Measurements from ENCODE around the gene TBC1D8B.
A peak's percentile ranks its signal among the peaks of the same experiment; 100 is the strongest.
"Not testable (repeated sequence)": the region's sequence is repeated elsewhere in the genome, so short reads cannot be mapped to it uniquely, and the experiment has no call there.

TBC1D8B gene

GRCh38 chrX:106802388-106803275 is at the start of gene TBC1D8B:
TSS of gene TBC1D8B (plus strand) at chrX:106802673. CDS start at chrX:106802854, 181 bp downstream.
- peak in 1 of 2 donors; percentile 3 for DNase-seq

- DNase-seq: not testable (repeated sequence)
Measured at GRCh38 chrX:106769288-106769687, 33.2 kb upstream of the TBC1D8B start.

- no peak for DNase-seq
Measured at GRCh38 chrX:106774981-106775380, 27.5 kb upstream of the TBC1D8B start.

- no peak for DNase-seq
Measured at GRCh38 chrX:106780264-106780663, 22.2 kb upstream of the TBC1D8B start.

DNA sequence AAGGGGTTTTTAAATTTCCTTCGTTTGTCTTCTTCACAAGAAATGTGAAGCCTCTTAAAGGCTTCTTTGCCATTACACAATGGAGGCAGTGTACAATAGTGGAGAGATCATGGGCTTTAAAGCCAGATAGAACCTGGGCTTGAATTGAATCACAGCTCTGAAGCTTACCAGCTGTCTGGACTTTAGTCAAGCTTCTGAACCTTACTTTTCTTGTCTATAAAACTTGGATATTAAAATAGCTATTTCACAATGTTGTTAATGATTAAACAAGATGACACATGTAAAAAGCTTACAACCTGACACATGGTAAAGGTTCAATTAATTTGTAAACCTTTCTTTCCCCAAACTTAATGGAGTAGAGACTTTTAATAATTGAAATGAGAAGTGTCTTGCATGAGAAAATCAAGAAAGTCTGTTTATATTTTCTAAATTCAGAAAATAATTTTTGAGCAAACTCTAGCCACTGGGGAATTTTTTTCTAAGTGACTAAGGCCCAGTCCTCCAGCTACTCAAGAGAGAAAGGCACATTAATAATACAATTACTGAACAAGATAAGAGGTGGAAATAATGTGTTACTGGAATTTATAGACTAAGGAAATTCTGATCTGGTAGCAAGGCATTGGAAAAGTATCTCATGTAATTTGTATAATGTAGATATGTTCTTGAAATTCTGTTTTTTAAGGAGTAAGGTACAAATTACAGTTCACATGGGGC is 21.7 kb upstream of the TBC1D8B start:
- DNase-seq: no peak

DNA sequence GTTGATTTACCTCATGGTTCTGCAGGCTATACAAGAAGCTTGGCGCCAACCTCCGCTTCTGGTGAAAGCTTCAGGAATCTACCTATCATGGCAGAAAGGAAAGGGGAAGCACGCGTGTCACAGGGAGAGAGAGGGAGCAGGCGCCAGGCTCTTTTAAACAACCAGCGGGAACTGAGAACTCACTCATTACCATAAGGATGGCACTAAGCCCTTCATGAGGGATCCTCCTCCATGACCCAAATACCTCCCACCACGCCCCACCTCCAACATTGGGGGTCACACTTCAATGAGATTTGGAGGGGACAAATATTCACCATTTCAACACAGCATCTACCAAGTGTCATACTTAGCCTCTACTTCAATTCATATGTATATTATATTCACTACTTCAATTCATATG is 18.8 kb upstream of the TBC1D8B start:
- DNase-seq: no peak

DNA sequence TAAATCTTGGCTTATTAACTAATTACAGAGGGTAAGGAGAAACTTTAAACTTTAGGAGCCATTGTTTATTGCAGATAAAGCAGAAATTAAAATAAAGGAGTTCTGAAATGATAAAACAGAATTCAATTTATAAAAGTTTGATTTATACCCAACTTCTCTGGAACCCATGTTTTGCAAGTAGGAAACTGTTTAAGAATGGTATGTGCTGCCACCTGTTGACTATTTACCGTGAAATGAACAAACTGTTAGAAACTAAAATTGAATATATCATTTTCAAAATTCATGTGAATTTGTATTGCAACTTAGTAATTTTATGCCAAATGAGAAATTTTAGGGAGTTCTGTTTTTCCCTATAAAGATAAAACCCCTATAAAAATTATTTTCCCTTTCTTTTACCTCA is 11.0 kb upstream of the TBC1D8B start:
- DNase-seq: no peak

- no peak for DNase-seq
Measured at GRCh38 chrX:106802063-106802387, 448 bp upstream of the TBC1D8B start.

DNA sequence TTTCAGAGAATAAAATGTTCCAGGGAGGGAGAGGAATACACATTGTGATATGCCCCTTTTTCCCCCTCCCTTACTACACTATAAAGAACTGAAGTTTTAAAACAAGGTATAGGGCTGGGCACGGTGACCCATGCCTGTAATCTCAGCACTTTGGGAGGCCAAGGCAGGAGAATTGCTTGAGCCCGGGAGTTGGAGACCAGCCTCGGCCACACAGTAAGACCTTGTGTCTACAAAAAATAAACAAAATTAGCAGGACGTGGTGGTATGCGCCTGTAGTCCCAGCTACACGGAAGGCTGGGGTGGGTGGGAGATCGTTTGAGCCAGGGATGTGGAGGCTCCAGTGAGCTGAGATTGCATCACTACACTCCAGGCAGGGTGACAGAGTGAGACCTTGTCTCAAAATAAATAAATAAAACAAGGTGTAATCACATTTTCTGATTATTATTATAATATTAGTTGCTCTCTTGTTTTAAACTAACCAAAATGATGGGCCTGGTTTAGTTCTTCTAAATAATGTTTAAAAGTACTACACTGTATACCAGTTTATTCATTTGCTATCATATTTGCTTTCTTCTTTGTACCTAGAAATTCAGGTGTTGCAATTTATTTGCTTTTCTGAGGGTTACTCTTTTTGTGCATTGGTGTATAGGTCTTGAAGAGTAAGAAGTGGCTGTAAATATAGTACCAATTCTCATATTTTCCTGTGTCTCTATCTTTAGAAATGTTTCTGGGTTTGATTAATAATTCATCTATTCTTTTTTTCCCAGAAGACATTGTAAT is 8.8 kb downstream of the TBC1D8B start:
- no peak for DNase-seq

DNA sequence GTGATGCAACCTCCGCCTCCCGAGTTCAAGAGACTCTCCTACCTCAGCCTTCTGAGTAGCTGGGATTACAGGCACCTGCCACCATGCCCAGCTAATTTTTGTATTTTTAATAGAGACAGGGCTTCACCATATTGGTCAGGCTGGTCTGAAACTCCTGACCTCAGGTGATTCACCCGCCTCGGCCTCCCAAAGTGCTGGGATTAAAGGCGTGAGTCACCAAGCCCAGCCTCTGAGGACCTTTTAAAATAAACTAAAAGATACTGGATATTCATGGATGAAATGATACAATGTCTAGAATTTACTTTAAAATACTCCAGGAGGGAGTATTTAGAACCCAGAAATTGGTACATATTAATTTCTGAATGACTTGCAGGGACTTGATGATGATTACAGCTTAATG is 10.5 kb downstream of the TBC1D8B start:
- DNase-seq: not testable (repeated sequence)

DNA sequence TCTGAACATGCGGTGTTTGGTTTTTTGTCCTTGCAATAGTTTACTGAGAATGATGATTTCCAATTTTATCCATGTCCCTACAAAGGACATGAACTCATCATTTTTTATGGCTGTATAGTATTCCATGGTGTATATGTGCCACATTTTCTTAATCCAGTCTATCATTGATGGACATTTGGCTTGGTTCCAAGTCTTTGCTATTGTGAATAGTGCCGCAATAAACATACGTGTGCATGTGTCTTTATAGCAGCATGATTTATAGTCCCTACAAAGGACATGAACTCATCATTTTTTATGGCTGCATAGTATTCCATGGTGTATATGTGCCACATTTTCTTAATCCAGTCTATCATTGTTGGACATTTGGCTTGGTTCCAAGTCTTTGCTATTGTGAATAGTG is 11.6 kb downstream of the TBC1D8B start:
- DNase-seq: not testable (repeated sequence)

DNA sequence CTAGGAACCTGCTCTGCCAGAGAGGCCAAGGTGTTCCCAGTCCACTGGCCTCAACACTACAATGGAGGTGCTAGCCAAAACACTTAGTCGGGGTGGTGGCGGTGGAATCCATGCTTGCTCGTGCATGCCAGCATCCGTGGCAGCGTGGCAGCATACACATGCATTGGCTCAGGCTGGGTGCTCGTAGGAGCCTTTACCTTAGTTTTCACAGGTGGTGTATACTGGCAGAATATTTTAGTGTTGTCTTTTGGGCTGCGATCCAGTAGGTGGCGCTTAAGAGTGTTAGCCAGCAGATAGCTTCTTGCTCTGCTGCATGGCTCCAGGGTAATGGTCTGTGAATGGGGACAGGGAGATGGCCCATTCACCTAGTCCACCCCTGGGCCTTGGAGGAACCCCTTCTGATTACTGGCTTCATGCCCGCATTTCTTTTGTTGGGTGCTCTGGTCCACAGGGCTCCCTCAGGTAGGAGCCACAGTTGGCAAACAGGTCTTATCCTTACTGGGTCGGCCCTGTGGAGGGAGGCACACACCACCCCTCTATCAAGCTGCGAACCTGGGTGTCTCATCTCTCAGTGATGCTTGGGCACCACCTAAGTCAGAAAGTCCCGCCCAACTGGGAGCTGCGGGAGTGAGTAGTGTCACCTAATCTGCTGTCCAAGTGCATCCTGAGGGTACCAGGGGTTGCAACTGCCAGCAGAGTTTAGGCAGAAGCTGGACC is 60.7 kb downstream of the TBC1D8B start:
- DNase-seq: no peak

DNA sequence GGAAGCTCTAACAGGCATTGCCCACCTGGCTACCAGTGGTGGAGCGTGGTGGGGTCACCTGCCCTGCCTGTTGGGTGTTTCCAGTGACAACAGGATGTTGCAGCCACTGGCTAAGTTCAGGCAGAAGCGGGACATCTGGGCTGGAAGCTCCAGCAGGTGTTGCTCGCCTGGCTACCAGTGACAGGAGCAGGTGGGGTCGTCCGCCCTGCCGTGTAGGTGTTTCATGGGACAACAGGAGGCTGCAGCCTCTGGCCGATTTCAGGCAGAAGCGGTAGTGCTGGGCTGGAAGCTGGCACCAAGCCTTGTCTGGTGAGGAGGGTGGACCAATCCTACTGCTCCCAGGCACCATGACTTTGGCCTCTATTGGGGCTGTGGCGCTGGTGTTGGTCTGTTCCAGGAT is 61.2 kb downstream of the TBC1D8B start:
- DNase-seq: no peak

DNA sequence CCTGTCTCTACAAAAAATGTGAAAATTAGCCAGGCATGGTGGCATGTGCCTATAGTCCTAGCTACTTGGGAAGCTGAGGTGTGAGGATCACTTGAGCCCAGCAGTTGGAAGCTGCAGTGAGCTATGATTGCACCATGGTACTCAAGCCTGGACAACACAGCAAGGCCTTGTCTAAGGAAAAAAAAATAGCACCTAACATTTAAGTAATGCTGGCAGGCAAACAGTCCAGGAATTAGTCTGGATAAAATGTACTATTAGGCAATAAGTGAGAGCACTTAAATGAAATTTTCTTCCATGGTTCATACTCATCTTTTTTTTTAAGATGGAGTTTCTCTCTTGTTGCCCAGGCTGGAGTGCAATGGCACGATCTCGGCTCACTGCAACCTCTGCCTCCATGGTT is 70.3 kb downstream of the TBC1D8B start:
- DNase-seq: not testable (repeated sequence)

DNA sequence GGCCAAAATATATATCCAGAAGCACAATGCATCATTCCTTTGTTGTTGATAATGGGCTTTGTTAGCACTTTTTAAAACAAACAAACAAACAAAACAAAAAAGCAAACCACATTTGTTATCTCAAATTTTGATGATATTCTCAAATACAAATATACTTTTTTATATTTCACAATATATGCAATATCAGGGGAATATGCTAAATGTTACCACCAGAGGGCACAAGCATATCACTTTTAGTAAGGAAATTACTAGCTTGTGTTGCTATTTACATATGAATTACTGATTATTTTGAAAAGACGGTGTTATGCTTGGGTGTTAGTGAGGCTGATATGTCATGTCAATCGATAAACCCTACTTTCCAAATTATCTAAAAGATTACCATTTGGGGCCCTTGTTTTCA is 71.6 kb downstream of the TBC1D8B start:
- no peak for DNase-seq

- no peak for DNase-seq
Measured at GRCh38 chrX:106875151-106875550, 72.7 kb downstream of the TBC1D8B start.

DNA sequence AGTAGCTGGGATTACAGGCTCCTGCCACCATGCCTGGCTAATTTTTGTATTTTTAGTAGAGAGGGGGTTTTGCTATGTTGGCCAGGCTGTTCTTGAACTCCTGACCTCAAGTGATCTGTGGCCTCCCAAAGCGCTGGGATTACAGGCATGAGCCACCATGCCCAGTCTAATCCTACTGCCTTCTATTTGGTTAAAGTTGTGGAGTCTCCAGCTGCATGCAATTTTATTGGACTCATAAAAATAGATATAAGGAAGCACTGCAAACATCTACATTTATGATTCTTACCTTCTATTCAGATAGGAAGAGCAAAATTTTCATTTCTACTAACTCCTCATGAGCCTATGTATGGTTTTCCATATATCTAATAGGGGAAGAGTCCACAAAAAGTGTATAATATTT is 87.0 kb downstream of the TBC1D8B start:
- no peak for DNase-seq

- DNase-seq: no peak
Measured at GRCh38 chrX:106891762-106892460, 89.4 kb downstream of the TBC1D8B start.

DNA sequence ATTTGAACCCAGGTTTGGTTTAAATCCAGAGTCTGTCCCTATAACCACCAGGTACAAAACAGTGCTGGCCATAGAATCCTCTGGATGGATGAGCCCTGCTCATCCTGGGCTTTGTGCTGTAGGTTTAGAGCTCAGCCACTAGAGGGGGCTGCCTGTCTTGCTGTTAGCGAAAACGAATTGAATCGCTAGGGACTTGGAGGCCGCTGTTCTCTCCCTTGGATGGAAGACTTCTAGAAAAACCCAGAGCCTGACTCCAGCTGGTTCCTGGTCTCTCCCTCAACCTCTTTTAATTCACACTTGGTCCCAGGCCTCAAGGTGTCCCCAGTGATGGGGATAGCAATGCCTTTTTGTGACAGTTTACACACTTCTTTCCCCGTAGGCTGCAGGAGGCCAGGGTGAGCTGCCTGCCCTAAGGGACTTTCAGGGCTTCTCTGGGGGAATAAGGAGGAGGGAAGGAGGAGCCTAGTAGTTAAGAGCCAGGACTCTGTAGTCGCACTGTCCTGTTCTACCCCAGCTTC is 92.0 kb downstream of the TBC1D8B start:
- DNase-seq: no peak

GRCh38 chrX:106894978-106895452 is 92.5 kb downstream of the TBC1D8B start:
- DNase-seq: no peak

DNA sequence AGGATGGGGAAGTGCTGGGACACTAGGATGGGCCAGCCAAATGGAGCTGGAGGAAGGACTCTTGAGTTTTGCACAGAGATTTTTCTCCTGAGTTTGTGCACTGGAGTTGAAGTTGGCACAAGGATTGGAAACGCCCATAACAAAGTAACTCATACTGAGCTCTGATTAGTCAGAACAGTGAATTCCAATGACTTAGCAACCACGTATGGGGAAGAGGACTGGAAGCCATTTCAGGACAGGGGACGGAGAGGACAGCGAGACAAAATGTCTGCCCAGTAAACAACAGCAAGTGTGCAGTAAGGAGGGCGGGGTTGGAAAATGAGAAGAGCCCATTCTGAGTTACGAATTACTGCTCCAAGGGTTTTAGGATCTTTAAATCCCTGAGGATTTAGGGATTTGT is 94.8 kb downstream of the TBC1D8B start:
- DNase-seq: no peak

DNA sequence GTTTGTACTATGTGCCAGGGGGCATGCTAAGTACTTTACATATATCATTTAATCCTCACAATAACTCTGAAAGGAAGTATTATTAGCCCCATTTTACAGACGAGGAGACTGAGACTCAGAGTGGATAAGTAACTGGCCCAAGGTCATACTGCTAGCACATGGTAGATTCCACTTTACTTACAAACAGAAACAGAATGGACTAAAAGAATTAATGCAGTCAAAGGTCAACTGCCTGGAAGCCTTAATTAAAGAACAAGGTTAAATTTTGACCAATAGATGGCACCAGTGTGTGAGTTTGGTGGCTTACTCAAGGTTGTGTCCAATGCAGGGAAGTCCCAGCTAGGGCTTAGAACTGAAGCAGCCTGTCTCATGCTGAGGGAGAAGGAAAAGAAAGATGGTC is 96.0 kb downstream of the TBC1D8B start:
- DNase-seq: no peak
